NCI-H345 (cell line): ENCODE measurements around the gene RANBP1.

Source experiments
- DNase-seq: peaks from one replicate; lab custom pipeline; 2025; lab: John Stamatoyannopoulos, UW

Gene RANBP1

DNA sequence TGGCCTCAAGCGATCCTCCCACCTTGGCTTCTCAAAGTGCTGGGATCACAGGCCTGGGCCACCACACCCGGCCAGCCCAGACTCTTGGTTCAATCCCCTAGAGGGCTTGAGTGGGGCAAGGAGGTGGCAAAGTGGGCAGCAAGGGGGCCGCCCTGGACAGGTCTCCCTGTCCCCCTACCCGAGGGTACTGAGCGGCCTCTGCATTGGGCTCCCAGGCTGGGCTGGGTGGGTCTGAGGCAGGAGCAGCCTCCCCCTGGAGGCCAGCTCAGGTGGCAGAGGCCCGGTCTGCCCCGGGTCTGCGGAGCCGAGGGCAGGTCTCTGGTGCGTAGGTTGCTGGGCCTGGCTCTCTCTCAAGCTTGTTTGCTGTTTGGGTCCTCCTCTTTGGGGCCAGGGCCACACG lies 57.3 kb downstream of the RANBP1 start:
- no peak for DNase-seq

- no peak for DNase-seq
Measured at GRCh38 chr22:20173772-20174171, 57.9 kb downstream of the RANBP1 start.

GRCh38 chr22:20174785-20175596 lies 59.1 kb downstream of the RANBP1 start:
- no peak for DNase-seq

GRCh38 chr22:20175597-20175900 lies 59.6 kb downstream of the RANBP1 start:
- DNase-seq: no peak

GRCh38 chr22:20176421-20177085 lies 60.6 kb downstream of the RANBP1 start:
- no peak for DNase-seq
